ENCODE results near the gene ATRNL1.

DNA sequence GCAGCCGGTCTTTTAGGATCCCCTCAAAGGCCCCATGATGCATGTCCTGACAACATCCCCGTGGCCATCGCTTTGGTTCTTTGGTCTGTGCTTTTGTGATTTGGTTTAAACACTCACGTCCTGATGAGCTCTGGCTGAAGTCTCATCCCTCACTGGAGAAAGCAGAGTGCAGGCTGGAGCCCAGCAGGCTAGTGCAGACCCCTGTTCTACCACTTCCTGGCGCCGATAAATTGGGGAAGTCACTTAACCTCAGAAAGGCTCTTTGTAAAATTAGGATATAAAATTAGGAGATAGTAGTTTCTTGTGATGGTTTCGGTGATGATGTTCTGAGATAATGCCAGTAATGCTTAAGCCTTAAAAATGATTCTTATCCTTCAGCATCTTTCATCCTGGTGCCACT, 872.2 kb downstream of the ATRNL1 start:
- TF ChIP-seq, protein P1, sequence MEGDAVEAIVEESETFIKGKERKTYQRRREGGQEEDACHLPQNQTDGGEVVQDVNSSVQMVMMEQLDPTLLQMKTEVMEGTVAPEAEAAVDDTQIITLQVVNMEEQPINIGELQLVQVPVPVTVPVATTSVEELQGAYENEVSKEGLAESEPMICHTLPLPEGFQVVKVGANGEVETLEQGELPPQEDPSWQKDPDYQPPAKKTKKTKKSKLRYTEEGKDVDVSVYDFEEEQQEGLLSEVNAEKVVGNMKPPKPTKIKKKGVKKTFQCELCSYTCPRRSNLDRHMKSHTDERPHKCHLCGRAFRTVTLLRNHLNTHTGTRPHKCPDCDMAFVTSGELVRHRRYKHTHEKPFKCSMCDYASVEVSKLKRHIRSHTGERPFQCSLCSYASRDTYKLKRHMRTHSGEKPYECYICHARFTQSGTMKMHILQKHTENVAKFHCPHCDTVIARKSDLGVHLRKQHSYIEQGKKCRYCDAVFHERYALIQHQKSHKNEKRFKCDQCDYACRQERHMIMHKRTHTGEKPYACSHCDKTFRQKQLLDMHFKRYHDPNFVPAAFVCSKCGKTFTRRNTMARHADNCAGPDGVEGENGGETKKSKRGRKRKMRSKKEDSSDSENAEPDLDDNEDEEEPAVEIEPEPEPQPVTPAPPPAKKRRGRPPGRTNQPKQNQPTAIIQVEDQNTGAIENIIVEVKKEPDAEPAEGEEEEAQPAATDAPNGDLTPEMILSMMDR (IDR thresholded peaks at IDR 0.05) = no peak
- TF ChIP-seq, protein P2, sequence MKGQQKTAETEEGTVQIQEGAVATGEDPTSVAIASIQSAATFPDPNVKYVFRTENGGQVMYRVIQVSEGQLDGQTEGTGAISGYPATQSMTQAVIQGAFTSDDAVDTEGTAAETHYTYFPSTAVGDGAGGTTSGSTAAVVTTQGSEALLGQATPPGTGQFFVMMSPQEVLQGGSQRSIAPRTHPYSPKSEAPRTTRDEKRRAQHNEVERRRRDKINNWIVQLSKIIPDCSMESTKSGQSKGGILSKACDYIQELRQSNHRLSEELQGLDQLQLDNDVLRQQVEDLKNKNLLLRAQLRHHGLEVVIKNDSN (IDR thresholded peaks at IDR 0.05; ENCODE audit: borderline replicate concordance, low read depth) = no peak
- TF ChIP-seq TEAD4 (IDR thresholded peaks at IDR 0.05; ENCODE audit: borderline replicate concordance, insufficient read depth) = no peak
- TF ChIP-seq FOXJ3 (CRISPR knock-in tag; IDR thresholded peaks at IDR 0.05) = no peak
- TF ChIP-seq EP300 (IDR thresholded peaks at IDR 0.05; ENCODE audit: borderline replicate concordance in 1 of 2, low read depth in 1 of 2, low read length in 1 of 2) = no peak
- TF ChIP-seq, protein P3, sequence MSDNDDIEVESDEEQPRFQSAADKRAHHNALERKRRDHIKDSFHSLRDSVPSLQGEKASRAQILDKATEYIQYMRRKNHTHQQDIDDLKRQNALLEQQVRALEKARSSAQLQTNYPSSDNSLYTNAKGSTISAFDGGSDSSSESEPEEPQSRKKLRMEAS (IDR thresholded peaks at IDR 0.05; ENCODE audit: low read depth) = no peak
- TF ChIP-seq, protein P4, sequence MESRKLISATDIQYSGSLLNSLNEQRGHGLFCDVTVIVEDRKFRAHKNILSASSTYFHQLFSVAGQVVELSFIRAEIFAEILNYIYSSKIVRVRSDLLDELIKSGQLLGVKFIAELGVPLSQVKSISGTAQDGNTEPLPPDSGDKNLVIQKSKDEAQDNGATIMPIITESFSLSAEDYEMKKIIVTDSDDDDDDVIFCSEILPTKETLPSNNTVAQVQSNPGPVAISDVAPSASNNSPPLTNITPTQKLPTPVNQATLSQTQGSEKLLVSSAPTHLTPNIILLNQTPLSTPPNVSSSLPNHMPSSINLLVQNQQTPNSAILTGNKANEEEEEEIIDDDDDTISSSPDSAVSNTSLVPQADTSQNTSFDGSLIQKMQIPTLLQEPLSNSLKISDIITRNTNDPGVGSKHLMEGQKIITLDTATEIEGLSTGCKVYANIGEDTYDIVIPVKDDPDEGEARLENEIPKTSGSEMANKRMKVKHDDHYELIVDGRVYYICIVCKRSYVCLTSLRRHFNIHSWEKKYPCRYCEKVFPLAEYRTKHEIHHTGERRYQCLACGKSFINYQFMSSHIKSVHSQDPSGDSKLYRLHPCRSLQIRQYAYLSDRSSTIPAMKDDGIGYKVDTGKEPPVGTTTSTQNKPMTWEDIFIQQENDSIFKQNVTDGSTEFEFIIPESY (IDR thresholded peaks at IDR 0.05; ENCODE audit: borderline replicate concordance, low read depth) = no peak
- TF ChIP-seq POLR2AphosphoS5 (IDR thresholded peaks at IDR 0.05; ENCODE audit: low read depth, low read length) = no peak
- TF ChIP-seq JUND (IDR thresholded peaks at IDR 0.05) = no peak
- no peak for TF ChIP-seq FOSL2 (IDR thresholded peaks at IDR 0.05; ENCODE audit: borderline replicate concordance, low read depth)
- no peak for TF ChIP-seq EZH2phosphoT487 (IDR thresholded peaks at IDR 0.05; ENCODE audit: borderline replicate concordance, low read depth)
